Liver (tissue), 9 donors: Measurements from ENCODE around the gene SPDEF. TPM values are rescaled to one million over a fixed set of nuclear protein-coding genes. Genes with fewer than 3 reads are reported as not detected.

Experiments
- DNase-seq: peaks from one replicate; pipeline ENCODE4 v3.0.0-alpha.2; 2017; ENCODE audit warnings: low spot score
- H3K27ac ChIP-seq, 2 donors: one replicate each; pipeline ENCODE4 v1.7.0; 2013; ENCODE audit warnings: inconsistent platforms in 2 of 2, low read length in 2 of 2, control low read depth in 1 of 2, low read depth in 1 of 2, mild to moderate bottlenecking in 1 of 2
- H3K27me3 ChIP-seq, 4 donors: one replicate each; pipeline versions ENCODE4 v1.6.1 to v1.7.0; 2013; ENCODE audit warnings: low read length in 3 of 4, inconsistent platforms in 1 of 4, mild to moderate bottlenecking in 1 of 4, moderate library complexity in 1 of 4; ENCODE audit not compliant: control insufficient read depth in 4 of 4, insufficient read depth in 4 of 4
- H3K36me3 ChIP-seq, 4 donors: one replicate each; pipeline versions ENCODE4 v1.6.1 to v1.7.0; 2013; ENCODE audit warnings: low read length in 3 of 4, mild to moderate bottlenecking in 3 of 4, low read depth in 1 of 4, moderate library complexity in 1 of 4; ENCODE audit not compliant: control insufficient read depth in 4 of 4, insufficient read depth in 3 of 4
- H3K4me1 ChIP-seq, 4 donors: one replicate each; pipeline versions ENCODE4 v1.6.1 to v1.7.0; 2013; ENCODE audit warnings: low read length in 3 of 4, mild to moderate bottlenecking in 3 of 4, moderate library complexity in 1 of 4; ENCODE audit not compliant: control insufficient read depth in 4 of 4, insufficient read depth in 4 of 4
- H3K4me3 ChIP-seq, 3 donors: one replicate each; pipeline versions ENCODE4 v1.6.1 to v1.7.0; 2013; ENCODE audit warnings: low read length in 3 of 3, control low read depth in 1 of 3, low read depth in 1 of 3, mild to moderate bottlenecking in 1 of 3
- H3K9ac ChIP-seq, 2 donors: one replicate each; pipeline ENCODE4 v1.7.0; 2013; ENCODE audit warnings: low read length in 2 of 2, mild to moderate bottlenecking in 2 of 2, moderate library complexity in 2 of 2, control low read depth in 1 of 2, low read depth in 1 of 2
- H3K9me3 ChIP-seq, 4 donors: one replicate each; pipeline versions ENCODE4 v1.6.1 to v1.7.0; 2013; ENCODE audit warnings: low read length in 3 of 4; ENCODE audit not compliant: control insufficient read depth in 4 of 4
- EGR1 ChIP-seq, 2 donors: IDR thresholded peaks; 2 replicates each; pipeline ENCODE4 v1.6.1; 2016 to 2018; ENCODE audit warnings: antibody characterized with exemption in 2 of 2, low read depth in 2 of 2
- FOXA1 ChIP-seq: IDR thresholded peaks from 2 replicates; pipeline ENCODE4 v1.6.1; 2016; ENCODE audit warnings: antibody characterized with exemption
- FOXA2 ChIP-seq: IDR thresholded peaks from 2 replicates; pipeline ENCODE4 v1.6.1; 2016; ENCODE audit warnings: antibody characterized with exemption
- GABPA ChIP-seq, 2 donors: IDR thresholded peaks in 1 of 2; conservative IDR thresholded peaks in 1 of 2; 2 replicates each; pipeline ENCODE4 v1.6.1; 2016; ENCODE audit warnings: antibody characterized with exemption in 2 of 2, mild to moderate bottlenecking in 1 of 2, moderate library complexity in 1 of 2
- HNF4A ChIP-seq, 2 donors: conservative IDR thresholded peaks; 2 replicates each; pipeline ENCODE4 v1.6.1; 2016; ENCODE audit warnings: antibody characterized with exemption in 2 of 2, mild to moderate bottlenecking in 2 of 2
- HNF4G ChIP-seq: IDR thresholded peaks from 2 replicates; pipeline ENCODE4 v1.6.1; 2016; ENCODE audit warnings: antibody characterized with exemption
- JUND ChIP-seq, 2 donors: IDR thresholded peaks; 2 replicates each; pipeline ENCODE4 v1.6.1; 2016; ENCODE audit warnings: antibody characterized with exemption in 2 of 2
- NR2F2 ChIP-seq: IDR thresholded peaks from 2 replicates; pipeline ENCODE4 v1.6.1; 2016; ENCODE audit warnings: antibody characterized with exemption
- RAD21 ChIP-seq, 2 donors: IDR thresholded peaks; 2 replicates each; pipeline ENCODE4 v1.6.1; 2016; ENCODE audit warnings: antibody characterized with exemption in 2 of 2, mild to moderate bottlenecking in 2 of 2
- RXRA ChIP-seq, 2 donors: IDR thresholded peaks; 2 replicates each; pipeline ENCODE4 v1.6.1; 2017 to 2018; ENCODE audit warnings: antibody characterized with exemption in 2 of 2, mild to moderate bottlenecking in 1 of 2
- SP1 ChIP-seq: IDR thresholded peaks from 2 replicates; pipeline ENCODE4 v1.6.1; 2018; ENCODE audit warnings: antibody characterized with exemption, mild to moderate bottlenecking
- TAF1 ChIP-seq: conservative IDR thresholded peaks from 2 replicates; pipeline ENCODE4 v1.6.1; 2016; ENCODE audit warnings: antibody characterized with exemption, mild to moderate bottlenecking
- YY1 ChIP-seq: IDR thresholded peaks from 2 replicates; pipeline ENCODE4 v1.6.1; 2016; ENCODE audit warnings: antibody characterized with exemption, mild to moderate bottlenecking
- WGBS: extraction: QIAGEN DNeasy Blood & Tissue Kit; methylation state at CpG from one replicate; pipeline ENCODE4 v1.1.7; 2013; 5-methylcytosine and 5-hydroxymethylcytosine counted together
- polyA plus RNA-seq, 2 donors: library from polyadenylated mRNA; stranded (reverse) in 1 of 2; unstranded in 1 of 2; fragments of 200-250 nt in 1 of 2; fragments of >200 nt in 1 of 2; fragmentation: Nextera tagmentation in 1 of 2; extraction: Ambion mirVana in 1 of 2; gene quantifications; one replicate each; pipeline versions ENCODE4 v1.2.1 to v1.2.3, GENCODE V29; 2013 to 2015
- total RNA-seq, 2 donors: library from RNA; depleted of rRNA; stranded (reverse); fragments of >200 nt; gene quantifications; one replicate each; pipeline ENCODE4 v1.2.3, GENCODE V29; 2014
- TF ChIP-seq, protein P1 (sequence below): fragments of 150-350 bp; IDR thresholded peaks from 2 replicates; pipeline ENCODE4 v1.5.1; 2017; ENCODE audit warnings: improper control_type of control experiment, low read depth, low read length; ENCODE audit not compliant: missing input control
- TF ChIP-seq, protein P2 (sequence below): IDR thresholded peaks from 2 replicates; pipeline ENCODE4 v1.6.1; 2016; ENCODE audit warnings: antibody characterized with exemption
- TF ChIP-seq, protein P3 (sequence below): IDR thresholded peaks from 2 replicates; pipeline ENCODE4 v1.6.1; 2016; ENCODE audit warnings: antibody characterized with exemption
- TF ChIP-seq, protein P4 (sequence below): IDR thresholded peaks from 2 replicates; pipeline ENCODE4 v1.6.1; 2016; ENCODE audit warnings: antibody characterized with exemption, mild to moderate bottlenecking
- TF ChIP-seq, protein P5 (sequence below): IDR thresholded peaks from 2 replicates; pipeline ENCODE4 v1.6.1; 2016; ENCODE audit warnings: antibody characterized with exemption
- donor health status: healthy.
- donor health status: healthy.
- donor health status: healthy.
- donor health status: healthy.
- donor health status: healthy.

The SPDEF gene
- total and polyA plus RNA-seq, 4 donors = 0.05 to 0.09 TPM; not detected in 2

DNA sequence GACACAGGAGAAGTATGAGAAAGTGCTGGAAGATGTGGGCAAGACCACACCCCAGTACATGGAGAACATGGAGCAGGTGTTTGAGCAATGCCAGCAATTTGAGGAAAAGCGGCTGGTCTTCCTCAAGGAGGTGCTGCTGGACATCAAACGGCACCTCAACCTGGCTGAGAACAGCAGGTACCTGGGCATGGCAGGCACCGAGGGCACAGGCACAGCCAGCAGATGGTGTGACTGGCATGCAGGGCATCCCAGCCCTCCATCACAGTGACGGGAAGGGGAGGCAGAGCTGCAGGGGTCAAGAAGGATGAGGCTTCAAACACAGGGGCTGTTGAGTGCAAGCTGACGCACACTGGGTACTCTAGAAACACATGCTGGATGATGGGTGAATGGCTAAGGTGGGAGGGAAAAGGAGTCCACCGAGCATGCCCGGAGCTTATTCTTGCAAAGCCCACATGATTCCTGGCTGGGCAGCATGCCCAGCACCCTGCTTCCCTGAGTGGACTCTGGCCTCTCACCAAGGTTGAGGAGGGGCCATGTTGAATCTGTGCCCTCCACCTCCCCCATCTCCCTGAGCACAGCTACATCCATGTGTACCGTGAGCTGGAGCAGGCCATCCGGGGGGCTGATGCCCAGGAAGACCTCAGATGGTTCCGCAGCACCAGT lies 26.3 kb downstream of the SPDEF start:
- H3K27ac ChIP-seq = no peak overlapping the region
- H3K9me3 ChIP-seq = no peaks in the 10 kb centered on the region
- H3K27me3 ChIP-seq = no peaks in the 10 kb centered on the region
- TF ChIP-seq EGR1 (IDR thresholded peaks at IDR 0.05; ENCODE audit: low read depth in 2 of 2) = no peak
- no peak for TF ChIP-seq FOXA1
- TF ChIP-seq GABPA (IDR thresholded peaks at IDR 0.05 in 1 of 2, conservative IDR thresholded peaks at IDR 0.05 in 1 of 2) = no peak
- TF ChIP-seq, protein P1, sequence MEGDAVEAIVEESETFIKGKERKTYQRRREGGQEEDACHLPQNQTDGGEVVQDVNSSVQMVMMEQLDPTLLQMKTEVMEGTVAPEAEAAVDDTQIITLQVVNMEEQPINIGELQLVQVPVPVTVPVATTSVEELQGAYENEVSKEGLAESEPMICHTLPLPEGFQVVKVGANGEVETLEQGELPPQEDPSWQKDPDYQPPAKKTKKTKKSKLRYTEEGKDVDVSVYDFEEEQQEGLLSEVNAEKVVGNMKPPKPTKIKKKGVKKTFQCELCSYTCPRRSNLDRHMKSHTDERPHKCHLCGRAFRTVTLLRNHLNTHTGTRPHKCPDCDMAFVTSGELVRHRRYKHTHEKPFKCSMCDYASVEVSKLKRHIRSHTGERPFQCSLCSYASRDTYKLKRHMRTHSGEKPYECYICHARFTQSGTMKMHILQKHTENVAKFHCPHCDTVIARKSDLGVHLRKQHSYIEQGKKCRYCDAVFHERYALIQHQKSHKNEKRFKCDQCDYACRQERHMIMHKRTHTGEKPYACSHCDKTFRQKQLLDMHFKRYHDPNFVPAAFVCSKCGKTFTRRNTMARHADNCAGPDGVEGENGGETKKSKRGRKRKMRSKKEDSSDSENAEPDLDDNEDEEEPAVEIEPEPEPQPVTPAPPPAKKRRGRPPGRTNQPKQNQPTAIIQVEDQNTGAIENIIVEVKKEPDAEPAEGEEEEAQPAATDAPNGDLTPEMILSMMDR = no peak
- TF ChIP-seq, protein P2, sequence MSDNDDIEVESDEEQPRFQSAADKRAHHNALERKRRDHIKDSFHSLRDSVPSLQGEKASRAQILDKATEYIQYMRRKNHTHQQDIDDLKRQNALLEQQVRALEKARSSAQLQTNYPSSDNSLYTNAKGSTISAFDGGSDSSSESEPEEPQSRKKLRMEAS = no peak
- TF ChIP-seq HNF4A (conservative IDR thresholded peaks at IDR 0.05) = peak; percentile 83 to 89
- TF ChIP-seq FOXA2 = no peak
- TF ChIP-seq RAD21 (IDR thresholded peaks at IDR 0.05) = peak in 1 of 2 donors; percentile 31
- TF ChIP-seq, protein P3, sequence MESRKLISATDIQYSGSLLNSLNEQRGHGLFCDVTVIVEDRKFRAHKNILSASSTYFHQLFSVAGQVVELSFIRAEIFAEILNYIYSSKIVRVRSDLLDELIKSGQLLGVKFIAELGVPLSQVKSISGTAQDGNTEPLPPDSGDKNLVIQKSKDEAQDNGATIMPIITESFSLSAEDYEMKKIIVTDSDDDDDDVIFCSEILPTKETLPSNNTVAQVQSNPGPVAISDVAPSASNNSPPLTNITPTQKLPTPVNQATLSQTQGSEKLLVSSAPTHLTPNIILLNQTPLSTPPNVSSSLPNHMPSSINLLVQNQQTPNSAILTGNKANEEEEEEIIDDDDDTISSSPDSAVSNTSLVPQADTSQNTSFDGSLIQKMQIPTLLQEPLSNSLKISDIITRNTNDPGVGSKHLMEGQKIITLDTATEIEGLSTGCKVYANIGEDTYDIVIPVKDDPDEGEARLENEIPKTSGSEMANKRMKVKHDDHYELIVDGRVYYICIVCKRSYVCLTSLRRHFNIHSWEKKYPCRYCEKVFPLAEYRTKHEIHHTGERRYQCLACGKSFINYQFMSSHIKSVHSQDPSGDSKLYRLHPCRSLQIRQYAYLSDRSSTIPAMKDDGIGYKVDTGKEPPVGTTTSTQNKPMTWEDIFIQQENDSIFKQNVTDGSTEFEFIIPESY = no peak
- no peak for TF ChIP-seq NR2F2
- TF ChIP-seq TAF1 = no peak
- peak; percentile 39 to 49 for TF ChIP-seq RXRA (IDR thresholded peaks at IDR 0.05)
- peak; percentile 77 for TF ChIP-seq YY1
- TF ChIP-seq JUND (IDR thresholded peaks at IDR 0.05) = no peak
- TF ChIP-seq, protein P4, sequence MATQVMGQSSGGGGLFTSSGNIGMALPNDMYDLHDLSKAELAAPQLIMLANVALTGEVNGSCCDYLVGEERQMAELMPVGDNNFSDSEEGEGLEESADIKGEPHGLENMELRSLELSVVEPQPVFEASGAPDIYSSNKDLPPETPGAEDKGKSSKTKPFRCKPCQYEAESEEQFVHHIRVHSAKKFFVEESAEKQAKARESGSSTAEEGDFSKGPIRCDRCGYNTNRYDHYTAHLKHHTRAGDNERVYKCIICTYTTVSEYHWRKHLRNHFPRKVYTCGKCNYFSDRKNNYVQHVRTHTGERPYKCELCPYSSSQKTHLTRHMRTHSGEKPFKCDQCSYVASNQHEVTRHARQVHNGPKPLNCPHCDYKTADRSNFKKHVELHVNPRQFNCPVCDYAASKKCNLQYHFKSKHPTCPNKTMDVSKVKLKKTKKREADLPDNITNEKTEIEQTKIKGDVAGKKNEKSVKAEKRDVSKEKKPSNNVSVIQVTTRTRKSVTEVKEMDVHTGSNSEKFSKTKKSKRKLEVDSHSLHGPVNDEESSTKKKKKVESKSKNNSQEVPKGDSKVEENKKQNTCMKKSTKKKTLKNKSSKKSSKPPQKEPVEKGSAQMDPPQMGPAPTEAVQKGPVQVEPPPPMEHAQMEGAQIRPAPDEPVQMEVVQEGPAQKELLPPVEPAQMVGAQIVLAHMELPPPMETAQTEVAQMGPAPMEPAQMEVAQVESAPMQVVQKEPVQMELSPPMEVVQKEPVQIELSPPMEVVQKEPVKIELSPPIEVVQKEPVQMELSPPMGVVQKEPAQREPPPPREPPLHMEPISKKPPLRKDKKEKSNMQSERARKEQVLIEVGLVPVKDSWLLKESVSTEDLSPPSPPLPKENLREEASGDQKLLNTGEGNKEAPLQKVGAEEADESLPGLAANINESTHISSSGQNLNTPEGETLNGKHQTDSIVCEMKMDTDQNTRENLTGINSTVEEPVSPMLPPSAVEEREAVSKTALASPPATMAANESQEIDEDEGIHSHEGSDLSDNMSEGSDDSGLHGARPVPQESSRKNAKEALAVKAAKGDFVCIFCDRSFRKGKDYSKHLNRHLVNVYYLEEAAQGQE = no peak
- peak; percentile 83 for TF ChIP-seq HNF4G
- TF ChIP-seq, protein P5, sequence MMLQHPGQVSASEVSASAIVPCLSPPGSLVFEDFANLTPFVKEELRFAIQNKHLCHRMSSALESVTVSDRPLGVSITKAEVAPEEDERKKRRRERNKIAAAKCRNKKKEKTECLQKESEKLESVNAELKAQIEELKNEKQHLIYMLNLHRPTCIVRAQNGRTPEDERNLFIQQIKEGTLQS = no peak
- TF ChIP-seq SP1 = peak; percentile 62
- WGBS = 48% methylated on average over 10 of the region's 10 CpGs
- peaks cover 7 to 18% (median 13%) of the 10 kb centered on the region in 4 donors for H3K4me1 ChIP-seq
- no peak overlapping the region for H3K9ac ChIP-seq
- no peaks in the 10 kb centered on the region for H3K36me3 ChIP-seq
- DNase-seq = no peak
- H3K4me3 ChIP-seq = no peak overlapping the region
